ENCODE data around the gene LTF.

LTF gene

GRCh38 chr3:46467562-46467961, 2.9 kb upstream of the LTF start:
- DNase-seq, result no peak

- DNase-seq, result no peak
Measured at GRCh38 chr3:46466871-46467403, 2.2 kb upstream of the LTF start.

- no peak for DNase-seq
Measured at GRCh38 chr3:46466273-46466672, 1.6 kb upstream of the LTF start.

GRCh38 chr3:46465196-46465520, 453 bp upstream of the LTF start:
- DNase-seq, result no peak

- no peak for DNase-seq
Measured at GRCh38 chr3:46463868-46464241, 850 bp downstream of the LTF start.

GRCh38 chr3:46463120-46463867, 1.4 kb downstream of the LTF start:
- DNase-seq, result no peak

DNA sequence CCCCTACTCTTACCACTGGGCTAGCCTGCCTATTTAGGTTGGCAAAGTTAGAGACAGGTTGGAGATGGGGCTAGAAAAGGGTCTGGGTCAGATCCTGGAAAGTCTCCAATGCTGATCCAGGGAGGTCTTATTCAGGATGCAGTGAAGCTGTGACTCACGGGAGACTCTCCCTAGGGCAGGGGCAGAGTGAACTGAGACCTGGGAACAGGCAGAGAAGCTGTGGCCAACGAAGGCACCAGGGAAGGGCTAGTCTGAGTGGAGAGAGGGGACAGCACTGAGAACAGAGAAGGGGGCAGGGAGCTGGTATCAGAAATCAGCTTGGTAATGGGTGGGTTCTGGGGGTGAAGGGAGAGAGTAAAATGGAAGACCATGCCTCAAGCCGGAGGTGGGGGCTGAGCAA, 2.2 kb downstream of the LTF start:
- no peak for DNase-seq

- DNase-seq, result no peak
Measured at GRCh38 chr3:46462111-46462510, 2.6 kb downstream of the LTF start.

- no peak for DNase-seq
Measured at GRCh38 chr3:46460051-46460450, 4.7 kb downstream of the LTF start.

GRCh38 chr3:46456118-46456517, 8.6 kb downstream of the LTF start:
- DNase-seq, result no peak

DNA sequence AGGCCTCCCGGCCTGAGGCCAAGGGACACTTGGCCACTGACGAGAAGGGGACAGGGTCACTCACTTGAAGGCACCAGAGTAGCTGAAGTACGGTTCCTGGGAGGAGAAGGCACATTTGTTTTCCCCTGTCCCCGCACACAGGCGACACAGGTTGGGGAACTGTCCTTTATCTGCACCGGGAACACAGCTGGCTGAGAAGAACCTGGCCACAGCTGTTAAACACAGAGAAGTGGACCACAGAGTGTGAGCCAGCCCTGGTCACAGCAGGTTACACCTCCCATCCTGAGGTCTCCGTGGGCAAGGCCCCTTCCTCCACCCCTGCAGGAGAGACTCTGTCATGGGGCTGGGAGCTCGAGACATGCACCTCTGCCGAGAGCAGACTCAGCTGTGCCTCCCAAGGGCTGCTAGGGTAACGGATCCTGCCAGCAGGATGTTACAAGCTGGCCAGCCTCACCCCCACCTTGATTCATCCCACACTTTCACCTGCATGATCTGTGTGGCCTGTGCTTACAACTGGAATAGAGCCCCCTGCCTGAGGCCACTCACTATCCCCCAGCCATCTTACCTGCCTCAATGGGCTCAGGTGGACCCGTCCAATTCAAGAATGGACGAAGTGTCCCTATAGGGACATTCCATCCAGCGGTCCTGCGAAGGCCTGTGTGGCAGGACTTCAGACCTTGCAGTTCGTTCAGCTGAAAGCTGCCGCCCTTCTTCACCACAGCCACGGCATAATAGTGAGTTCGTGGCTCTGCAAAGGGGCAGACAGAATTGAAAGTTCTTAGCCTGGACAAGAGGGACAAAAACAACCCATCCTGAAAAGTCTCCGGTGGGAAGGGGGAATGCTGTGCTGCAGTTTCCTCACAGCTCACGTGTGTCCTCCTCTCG, 9.2 kb downstream of the LTF start:
- no peak for DNase-seq

GRCh38 chr3:46454606-46455005, 10.1 kb downstream of the LTF start:
- DNase-seq, result no peak

DNA sequence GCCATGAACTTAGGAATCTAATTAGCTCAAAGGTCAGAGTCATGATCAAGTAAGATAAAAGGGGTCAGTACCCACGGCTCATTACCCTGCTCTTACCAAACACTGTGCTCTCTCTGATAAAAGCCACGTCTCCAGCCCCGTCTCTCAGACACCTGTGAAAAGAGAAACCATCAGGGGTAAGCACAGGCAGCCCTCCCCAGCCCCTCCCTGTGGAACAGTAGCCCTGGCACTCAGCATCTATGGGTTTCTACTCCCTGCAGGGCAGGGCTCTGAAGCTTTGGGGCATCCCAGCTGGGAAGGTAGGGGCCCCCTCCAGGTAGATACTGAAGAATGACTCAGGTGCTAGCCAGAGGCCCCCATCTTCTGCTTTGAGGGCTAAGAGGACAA, 10.5 kb downstream of the LTF start:
- no peak for DNase-seq

GRCh38 chr3:46453526-46454208, 11.0 kb downstream of the LTF start:
- DNase-seq, result no peak

- DNase-seq, result no peak
Measured at GRCh38 chr3:46449755-46450552, 14.8 kb downstream of the LTF start.

GRCh38 chr3:46448721-46449120, 16.0 kb downstream of the LTF start:
- no peak for DNase-seq

DNA sequence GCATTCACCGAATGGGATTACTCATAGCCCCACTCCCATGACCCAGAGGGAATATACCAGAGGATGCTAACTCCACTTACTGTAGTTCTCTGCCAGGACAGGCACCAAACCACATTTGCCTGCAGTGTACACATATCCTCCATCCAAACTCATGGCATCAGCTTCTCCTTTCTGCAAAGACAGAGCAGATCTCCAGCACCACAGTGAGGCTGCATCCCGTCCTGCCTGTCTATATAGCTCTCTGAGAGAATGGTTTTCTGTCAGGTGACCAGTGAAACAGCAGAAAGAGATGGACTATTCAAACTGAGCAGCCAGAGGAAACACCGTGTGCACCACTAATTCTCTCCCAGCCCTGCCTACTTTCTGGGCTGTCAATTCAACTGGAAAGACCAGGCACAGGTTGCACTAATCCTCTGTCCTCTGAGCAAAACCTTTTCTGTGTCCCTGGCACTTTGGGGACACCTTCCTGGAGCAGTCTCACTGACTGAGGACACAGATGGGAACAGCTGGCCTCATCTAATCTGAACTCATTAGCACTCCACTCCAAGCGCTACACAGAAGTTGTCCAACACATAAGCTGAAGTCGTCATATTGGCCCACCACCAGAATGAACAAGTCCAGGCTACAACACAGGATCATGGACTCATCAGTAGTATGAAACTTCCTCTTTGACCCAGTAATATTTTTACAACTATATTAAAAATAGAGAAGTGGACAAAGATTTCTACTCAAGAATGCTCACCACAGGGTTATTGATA, 17.3 kb downstream of the LTF start:
- no peak for DNase-seq

GRCh38 chr3:46442576-46443530, 21.9 kb downstream of the LTF start:
- DNase-seq, result peak in 1 of 4 experiments; percentile 21

DNA sequence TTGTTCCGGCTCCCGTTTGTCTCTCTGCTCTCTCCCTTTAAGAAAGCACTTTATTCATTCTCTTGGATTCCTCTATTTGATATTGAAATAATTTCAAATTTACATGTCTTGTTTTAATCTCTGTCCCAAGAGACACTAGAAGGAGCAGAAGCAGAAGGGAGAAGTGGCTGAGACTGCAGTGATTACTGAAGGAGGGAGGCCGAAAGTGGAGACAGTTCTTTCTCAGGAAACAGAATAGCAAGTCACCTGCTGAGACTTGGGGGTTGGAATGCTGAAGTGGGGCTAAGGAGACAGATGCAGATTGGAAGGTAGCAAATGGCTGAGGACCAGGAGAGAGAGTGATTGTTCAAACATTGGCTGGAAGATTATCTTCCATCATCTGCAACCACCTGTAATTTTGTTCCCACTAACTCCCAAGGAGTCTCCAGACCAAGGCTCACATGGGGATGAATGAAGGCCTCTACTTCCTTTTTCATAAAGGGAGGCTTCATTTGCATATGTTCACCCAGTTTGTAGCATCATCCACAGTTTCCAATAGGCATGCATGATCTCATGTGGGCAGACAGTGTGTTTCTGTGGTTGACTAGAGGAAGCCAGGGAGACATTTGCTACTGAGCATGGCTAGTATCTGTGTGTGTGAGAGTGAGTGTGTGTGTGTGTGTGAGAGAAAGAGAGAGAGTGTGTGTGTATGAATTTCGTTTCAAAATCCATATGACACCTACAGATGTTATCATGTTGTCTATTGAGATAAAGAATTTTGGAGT, 24.0 kb downstream of the LTF start:
- no peak for DNase-seq

DNA sequence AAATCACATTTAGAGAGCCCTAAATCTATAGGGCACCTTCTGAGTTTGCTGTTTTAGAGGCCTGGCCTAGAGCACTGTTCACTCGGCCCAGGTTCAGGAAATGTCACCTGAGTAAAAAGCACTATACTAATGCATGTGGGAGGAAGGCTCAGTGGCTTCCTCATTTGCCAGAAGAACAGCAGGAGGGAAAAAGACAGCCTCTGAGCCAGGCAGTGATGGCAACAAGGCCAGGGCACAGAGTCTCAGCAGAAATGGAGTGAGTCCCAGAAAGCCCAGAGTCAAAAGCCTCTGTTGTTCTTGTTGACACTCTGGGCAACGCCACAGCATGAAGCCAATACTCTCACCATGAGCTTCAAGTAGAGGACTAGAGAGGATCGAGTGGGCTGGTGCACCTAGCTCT, 25.9 kb downstream of the LTF start:
- DNase-seq, result no peak
